GM21717 (cell line): Measurements from ENCODE around the gene GJC1.

Experiments
- ATAC-seq: cut with Tn5 transposase; IDR thresholded peaks from one replicate; pipeline ENCODE4 v1.9.1; 2021; ENCODE audit warnings: mild to moderate bottlenecking, moderate library complexity; ENCODE audit not compliant: unreplicated experiment

GJC1 gene

DNA sequence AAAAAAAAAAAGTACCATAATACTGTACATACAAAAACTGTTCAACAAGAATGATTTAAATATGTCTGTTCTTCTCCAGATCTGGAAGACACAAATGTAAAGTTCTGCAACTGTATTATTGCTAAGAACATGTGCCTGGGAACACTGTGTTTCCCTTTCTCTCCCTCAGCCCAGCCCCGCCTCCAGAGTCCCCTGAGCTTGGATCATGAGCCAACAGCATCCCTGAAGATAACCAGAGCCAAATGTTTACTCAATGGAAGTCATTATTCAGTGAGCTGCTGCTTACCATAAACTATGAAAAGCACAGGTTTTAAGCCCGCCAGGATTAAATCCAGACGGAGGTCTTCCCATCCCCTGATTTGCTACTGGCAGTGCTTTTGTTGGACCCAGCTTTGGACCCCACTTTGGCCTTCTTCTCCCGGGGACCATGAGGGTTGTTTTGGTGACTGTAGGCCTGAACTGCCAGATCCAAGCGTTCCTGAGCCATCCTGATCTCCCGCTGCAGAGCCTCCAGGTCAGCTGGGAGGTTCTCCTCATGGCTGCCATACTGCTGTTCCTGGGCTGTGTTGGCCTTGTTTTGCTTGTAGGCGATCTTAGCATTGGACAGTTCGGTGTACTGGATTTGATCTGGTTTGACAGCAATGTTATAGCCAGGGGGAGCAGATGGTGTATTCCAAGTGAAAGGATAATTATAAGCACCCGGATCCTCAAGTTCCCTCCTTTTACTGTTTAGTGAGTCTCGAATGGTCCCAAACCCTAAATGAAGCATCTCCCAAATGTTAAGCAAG, 25.6 kb downstream of the GJC1 start:
- ATAC-seq: no peak

DNA sequence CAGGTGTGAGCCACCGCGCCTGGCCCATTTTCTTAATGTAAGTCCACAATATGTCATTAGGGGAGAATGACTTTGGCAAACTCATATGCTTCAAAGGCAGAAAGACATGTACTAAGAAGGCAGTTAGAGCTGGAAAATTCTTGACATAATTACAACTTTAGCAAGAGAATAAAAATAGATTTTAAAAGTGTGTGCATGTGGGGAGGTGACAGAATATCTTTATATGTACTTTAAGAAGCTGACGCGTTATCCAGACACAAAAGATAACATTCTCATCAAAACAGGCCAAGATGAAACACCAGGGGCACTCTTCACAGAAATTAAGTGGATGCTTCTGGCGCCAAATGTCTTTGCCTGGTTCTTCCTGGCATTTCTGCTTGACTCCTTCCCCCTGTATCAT, 28.2 kb downstream of the GJC1 start:
- no peak for ATAC-seq

DNA sequence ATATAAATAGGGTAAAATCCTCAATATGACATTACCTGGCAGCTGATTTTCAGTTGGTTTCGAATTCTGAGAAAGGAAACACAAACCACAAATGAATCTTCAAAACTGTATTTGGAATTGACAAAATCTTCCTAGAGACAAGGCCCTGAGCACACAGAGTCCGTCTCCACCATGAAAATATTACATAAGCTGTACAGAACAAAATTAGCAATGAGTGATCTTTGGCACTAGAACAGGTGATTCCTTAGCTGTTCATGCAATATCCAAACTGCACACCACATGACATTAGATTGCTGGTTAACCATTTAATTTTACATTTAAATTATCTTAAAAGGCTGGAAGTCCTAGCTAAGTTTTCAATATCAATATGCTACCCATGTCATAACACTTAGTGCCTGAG, 31.7 kb downstream of the GJC1 start:
- no peak for ATAC-seq

DNA sequence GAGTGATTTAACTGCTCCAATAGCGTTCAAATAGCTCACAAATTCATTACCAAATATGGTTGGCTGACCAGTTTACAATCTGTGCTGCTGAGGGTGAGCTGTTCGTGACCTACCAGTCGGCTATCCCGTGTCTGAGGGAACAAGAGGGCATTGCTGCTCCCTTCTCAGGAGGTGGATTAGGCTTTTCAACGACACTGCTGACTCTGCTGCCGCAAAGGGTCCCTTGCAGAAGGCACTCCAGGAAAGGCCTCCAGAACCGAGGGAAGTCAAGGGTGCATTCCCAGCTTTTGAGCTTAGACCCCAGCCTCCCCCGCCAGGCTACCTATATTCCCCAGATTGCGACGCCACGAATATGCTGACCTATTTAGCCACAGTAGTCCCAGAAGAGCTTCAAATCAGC, 32.3 kb downstream of the GJC1 start:
- ATAC-seq: no peak

DNA sequence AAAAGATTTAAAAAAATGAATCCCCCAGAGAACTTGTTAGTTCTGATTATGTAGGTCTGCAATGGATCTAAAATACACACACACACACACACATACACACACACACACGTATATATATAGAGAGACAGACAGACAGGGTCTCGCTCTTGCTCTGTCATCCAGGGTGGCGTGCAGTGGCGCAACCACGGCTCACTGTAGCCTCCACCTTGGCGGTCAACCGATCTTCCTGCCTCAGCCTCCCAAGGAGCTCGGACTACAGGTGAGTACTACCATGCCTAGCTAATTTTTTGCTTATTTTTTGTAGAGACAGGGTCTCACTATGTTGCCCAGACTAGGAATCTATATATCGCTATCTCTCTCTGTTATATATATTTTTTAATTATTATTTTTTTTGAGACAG, 33.4 kb downstream of the GJC1 start:
- ATAC-seq: no peak

DNA sequence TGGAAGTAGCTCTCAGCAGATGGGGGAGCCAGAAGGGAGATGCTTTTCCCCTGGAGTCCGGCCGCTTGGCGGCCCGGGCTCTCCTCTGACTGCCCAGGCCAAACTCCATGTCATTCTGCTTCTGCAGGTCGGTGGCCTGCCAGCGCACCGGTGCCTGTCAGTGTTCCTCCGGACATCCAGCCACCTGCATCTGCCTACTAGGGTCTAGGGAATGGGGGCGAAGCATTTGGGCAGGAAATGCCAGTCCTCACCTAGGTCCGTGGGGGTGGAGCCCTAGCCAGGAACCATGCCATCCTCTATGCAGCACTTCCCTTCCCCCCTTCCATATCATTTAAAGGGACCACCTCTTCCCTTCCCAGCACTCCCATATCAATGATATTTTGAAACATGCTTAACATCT, 34.2 kb downstream of the GJC1 start:
- ATAC-seq: no peak

DNA sequence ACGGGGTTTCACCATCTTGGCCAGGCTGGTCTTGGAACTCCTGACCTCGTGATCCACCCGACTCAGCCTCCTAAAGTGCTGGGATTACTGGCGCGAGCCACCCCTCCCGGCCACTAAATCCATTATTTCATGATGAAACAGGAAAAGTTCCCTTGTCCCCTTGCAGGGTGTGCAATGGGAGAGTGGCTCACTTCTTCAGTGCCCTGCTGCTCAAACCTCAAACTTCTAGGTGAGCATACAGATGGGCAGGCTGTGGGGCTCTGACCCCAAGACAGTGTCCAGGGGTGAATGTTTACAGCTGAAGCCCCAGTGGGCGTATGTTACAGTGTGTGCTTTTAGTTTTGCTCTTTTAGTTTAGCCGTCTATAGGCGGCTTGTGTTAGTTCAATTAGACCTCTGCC, 34.7 kb downstream of the GJC1 start:
- no peak for ATAC-seq

DNA sequence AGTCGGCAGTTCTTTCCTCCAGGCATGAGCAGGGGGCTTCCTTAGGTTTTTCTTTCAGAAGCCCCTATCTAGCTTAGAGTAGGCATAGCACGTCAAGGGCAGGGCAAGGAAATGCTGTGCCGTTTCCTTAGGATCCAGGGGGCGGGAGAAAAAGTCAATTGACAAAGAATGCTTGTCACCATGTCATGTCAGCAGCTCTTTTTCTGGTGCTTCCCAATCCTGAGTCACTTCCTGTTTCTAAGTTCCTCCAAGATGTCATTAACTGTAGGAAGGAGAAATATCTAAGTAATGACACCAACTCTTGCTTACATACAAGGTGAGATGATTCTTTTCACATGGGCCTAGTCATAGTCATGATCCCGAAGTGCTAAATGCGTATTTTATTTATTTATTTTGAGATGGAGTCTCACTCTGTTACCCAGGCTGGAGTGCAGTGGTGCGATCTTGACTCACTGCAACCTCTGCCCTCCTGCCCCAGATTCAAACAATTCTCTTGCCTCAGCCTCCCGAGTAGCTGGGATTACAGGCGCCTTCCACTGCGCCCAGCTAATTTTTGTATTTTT, 35.2 kb downstream of the GJC1 start:
- no peak for ATAC-seq

DNA sequence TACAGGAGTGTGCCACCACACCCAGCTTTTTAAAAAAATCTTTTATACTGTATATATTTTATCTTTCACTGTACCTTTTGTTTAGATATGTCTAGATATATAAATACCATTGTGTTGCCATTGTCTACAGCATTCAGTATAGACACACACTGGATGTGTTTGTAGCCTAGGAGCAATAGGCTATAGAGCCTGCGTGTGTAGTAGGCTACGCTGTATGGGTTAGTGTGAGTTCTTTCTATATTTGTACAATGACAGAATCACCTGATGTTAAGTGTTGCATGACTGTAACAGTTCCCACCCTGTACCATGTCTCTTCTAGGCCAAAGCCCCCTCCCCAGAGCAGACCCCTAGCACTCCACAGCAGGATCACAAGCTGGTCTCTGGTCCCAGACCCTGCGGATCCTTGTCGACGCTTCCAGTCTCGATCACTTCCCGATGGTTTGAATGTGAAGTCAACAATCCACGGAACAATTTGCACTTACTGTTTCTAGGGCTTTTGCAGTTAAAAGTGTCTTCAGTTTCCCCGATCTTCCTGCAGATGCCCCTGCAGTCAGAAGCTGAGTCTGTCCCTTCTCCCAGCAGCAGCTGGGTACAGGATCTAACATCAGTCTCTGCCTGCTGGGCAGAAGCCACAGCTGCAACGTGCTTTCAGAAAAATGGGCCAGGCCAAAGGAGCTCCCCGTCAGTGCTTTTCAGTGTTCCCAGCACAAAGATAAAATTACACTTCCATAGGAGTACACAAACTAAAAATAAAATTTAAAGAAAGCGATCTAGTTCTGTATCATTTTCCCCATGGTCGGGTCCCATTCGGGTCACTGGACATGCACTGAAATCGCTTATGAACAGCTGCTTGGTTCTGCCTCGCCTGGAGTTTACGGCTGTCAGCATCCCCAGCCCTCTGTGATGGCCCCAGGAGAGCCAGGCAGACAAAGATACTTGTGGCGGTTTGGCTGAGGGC, 35.9 kb downstream of the GJC1 start:
- ATAC-seq: no peak

DNA sequence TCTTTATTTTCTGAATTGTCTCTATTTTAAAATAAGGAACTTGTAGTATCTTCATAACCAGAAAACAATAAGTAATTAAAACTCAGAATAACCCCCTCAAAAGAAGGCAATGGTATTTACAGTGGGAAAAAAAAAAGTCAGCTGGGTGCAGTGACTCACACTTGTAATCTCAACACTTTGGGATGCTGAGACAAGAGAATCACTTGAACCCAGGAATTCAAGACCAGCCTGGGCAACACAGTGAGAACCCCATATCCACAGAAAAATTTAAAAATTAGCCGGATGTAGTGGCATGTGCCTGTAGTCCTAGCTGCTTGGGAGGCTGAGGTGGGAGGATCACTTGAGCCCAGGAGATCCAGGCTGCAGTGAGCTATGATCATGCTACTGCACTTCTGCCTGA, 37.8 kb downstream of the GJC1 start:
- ATAC-seq: no peak

DNA sequence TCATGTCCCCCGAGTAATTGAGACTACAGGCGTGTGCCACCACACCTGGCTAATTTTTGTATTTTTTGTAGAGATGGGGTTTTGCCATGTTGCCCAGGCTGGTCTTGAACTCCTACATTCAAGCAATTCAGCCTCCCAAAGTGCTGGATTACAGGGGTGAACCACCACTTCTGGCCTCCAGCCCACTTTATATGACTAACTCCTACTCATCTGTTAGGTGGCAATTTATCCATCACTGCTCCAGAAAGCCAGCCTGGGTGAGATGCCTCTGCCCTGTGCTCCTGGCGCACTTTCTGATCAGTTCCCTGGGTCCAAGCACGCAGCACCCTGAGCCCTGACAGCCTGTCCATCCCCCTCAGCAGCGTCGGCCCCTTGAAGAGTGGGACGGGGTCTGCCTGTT, 41.9 kb downstream of the GJC1 start:
- no peak for ATAC-seq

DNA sequence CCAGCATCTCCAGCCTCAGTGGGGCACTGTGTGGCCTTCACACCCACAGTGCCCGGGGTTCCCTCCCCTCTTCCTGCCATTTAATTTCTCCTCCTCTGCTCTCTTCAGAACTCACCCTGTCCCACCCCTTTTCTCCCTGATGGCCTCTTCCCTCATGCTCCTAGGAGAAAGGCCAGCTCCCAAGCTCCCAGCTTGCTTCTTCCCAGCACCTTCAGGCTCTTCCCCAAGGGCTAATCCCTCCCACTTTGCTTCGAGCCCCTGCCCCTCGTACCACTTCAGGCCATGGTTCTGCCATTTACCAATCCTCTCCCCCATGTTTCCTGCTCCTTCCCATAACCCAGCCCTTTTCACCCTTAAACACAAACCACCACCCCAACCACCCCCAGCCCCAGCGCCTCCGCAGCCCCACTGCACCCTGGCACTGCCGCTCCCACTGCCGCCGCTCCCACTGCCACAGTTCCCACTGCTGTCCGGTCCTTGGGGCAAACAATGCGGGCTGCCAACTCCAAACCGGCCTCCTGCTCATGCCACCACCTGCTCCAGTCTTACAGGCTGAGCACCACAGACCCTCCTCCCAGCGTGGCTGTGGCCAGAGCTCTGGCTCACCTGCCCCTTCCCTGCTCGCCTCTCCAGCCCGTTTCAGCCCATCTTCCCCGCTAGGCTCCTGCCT, 42.7 kb downstream of the GJC1 start:
- no peak for ATAC-seq

DNA sequence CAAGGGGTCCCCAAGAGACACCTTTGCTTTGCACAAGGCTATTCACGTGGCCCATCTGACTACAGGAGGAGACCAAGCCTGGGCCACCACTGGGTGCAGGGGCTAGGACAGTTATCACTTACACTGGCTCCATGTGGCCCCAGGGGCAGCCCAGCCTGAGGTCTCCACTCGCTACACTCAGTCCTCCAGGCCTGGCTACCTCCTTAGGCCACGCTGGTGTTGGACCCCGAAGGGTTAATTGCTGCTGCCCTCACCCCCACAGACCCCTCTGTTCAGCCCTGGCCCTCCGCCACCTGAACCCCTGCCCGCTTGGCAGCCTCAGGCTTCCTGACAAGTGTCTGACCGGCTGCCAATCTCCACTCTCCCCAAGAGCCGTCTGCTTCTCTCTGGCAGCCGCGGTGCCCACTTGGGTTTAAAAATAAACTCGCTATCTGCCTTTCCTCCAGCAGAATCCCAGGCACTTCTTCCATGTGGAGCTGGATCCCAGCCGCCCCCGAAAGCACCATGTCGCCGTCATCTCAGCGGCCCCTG, 43.5 kb downstream of the GJC1 start:
- no peak for ATAC-seq

DNA sequence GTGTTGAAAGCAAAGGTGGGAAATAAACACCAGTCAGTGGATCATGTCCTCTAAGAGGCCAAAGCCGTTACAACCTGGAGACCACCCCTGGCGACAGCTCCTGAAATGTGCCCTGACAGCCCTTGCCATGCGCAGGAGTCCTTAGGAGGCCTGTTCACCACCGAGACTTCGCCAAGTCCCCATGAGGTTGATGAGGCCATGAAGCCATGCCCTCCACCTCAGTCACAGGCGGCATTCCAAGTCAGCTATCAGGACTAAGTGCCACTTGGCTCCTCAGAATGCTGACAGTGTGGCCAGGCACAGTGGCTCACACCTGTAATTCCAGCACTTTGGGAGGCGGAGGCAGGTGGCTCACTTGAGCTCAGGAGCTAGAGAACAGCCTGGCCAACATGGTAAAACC, 44.2 kb downstream of the GJC1 start:
- no peak for ATAC-seq

DNA sequence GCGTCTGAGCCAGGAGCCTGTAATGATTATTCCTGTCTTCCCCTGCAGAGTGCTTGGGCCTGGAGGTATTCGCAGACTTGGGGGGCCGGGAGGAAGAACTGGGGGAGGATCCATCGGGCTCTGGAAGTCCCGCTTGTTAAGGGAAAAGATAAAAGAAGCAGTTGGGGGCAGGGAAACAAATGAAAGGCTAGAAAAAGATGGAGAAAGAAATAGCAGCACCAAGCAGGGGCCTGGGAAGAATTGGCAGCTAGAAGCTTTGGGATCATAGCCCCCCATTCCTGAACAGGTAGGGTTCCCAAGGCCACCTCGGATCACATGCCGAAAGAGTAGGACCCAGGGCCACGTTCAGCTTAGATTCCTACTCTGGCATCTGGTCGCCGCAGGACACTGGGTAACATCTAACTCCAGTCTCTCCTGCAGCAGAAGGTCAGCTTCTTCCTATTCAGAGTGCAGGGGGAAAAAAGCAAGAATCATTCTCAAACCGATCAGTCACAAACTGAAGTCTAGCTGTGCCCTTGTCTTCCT, 47.7 kb downstream of the GJC1 start:
- no peak for ATAC-seq

DNA sequence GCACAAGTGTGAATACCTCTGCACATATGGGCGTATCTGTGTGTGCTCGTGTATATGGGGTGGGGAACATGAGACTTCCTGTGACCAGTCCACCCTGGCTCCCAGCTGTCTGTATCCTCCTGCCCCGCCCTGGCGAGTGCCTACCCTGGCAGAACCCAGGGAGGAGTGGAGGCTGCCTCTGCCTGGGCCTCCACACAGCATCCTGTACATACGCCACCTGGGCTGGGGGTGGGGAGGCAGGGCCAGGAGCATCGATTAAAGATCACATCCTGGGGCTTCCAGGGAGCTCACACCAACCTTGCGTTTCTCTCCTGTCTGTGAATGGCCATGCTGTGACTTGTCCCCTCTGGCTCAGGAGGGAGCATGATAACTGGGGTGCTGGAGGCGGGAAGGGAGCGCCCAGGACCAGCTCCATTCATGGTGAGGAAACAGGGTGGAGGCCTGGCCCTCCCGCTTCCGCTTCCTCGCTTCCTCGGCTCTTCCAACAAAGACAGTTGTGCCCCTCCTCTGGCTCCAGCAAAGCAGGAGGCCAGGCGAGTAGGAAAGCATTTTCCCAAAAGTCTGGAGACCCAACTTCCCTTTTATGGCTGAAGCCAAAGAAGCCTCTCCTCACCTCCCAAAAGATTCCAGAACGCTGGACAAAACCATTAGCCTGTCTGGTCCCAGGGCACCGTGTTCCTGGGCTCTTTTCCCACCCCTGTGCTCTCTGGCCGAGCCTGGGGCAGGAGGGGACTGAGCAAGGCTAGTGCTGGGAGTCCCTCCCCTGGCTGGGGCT, 48.3 kb downstream of the GJC1 start:
- ATAC-seq: no peak

DNA sequence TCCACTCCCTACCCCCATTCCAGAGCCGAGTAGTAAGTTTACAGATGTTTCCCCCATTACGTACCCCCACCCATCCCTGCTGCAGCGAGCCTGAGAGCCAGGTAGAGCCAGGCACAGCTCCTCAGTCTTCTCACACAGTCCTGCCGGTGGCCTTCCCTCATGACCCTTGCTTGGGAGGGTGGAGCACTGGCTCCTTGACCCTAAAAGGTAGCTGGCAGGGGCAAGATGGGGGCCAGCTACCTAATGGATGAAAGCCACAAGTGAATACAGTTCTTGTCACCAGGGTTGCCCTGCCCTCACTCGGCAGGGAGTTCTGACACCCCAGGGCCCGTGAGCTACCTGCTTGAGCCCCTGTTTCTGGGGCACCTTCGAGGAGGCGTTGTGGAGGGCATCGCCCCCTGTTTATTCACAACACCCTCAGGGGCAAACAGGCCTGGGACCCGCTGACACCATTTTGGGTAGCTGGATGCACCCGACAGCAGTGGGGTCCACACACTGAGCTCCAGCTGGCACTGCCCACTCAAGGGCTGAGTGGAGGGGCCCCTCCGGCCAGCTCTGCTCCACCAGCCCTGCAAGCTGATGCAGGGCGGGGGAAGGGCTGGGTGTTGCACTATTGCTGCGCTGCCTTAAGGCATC, 49.1 kb downstream of the GJC1 start:
- ATAC-seq: no peak

DNA sequence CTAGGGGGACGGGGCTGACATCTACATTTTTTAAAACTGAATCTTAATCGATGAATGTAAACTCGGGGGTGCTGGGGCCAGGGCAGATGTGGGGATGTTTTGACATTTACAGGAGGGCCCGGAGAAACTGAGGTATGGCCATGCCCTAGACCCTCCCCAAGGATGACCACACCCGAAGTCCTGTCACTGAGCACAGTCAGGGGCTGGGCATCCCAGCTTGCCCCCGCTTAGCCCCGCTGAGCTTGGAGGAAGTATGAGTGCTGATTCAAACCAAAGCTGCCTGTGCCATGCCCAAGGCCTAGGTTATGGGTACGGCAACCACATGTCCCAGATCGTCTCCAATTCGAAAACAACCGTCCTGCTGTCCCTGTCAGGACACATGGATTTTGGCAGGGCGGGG, 49.9 kb downstream of the GJC1 start:
- ATAC-seq: no peak

DNA sequence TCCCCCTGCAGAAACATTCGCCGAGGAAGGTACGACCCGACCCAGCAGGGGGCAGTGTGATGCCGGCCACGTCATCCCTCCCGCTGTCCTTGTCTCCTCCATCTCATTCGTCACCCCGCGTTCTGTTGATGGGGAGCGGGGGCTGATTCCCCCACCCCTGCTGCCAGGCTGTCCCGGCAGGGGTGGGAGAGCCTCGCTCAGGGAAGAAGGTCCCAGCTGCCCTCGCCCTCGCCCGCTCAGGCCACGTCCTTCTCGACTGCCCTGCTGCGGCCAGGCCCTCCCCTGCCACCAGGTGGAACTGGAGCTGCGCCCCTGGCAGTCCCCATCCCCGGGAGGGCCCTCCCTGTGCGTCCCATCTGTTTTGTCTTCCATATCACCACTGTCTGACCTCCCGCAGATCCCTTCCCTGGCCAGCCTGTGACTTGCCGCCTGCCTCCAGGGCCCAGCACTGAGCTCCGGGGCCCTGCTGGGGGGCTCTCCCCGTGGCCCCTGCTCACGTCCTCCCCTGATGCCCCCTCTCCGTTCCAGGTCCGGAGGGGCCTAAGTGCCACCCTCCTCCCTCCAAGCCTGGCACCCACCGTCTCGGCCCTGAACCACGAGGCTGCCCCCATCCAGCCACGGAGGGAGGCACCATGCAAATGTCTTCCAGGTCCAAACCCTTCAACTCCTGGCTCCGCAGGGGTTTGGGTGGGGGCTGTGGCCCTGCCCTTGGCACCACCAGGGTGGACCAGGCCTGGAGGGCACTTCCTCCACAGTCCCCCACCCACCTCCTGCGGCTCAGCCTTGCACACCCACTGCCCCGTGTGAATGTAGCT, 50.7 kb downstream of the GJC1 start:
- ATAC-seq: no peak
